Caco-2 (cell line): Measurements from ENCODE around the gene DAB2IP. TPM values are rescaled to one million over a fixed set of nuclear protein-coding genes. Genes with fewer than 3 reads are reported as not detected.

ENCODE experiments used
- BruUV-seq: library from RNA; stranded (reverse); fragments of 400-500 nt; replicated peaks from 2 replicates; lab custom pipeline; 2021; lab: Mats Ljungman, UMichigan
- CTCF ChIA-PET: fragments of 300-600 bp; sonication (Branson Sonifier 250); formaldehyde crosslinking; loops from one replicate; lab custom pipeline; 2022; ENCODE audit warnings: antibody characterized with exemption; lab: Charles Lee
- POLR2A ChIA-PET: fragments of 300-600 bp; sonication (Branson Sonifier 250); formaldehyde crosslinking; loops from one replicate; lab custom pipeline; 2022; ENCODE audit warnings: antibody characterized with exemption; lab: Charles Lee
- DNase-seq, 2 experiments: peaks; one replicate each; pipeline versions ENCODE4 v3.0.0 to v3.0.0-alpha.2; 2020 to 2022
- H3K27me3 ChIP-seq: replicated peaks from 2 replicates; pipeline ENCODE4 v1.6.0; 2011; ENCODE audit warnings: low read length; ENCODE audit not compliant: control insufficient read depth, insufficient read depth
- H3K36me3 ChIP-seq: 2 replicates; pipeline ENCODE4 v1.5.1; 2011; ENCODE audit warnings: low read length; ENCODE audit not compliant: control insufficient read depth, insufficient read depth
- H3K4me1 ChIP-seq: fragments of 250-450 bp; sonication (Bioruptor Pico); 2 replicates; pipeline ENCODE4 v1.5.1; 2020; ENCODE audit warnings: mild to moderate bottlenecking
- H3K4me3 ChIP-seq: 2 replicates; pipeline ENCODE4 v1.5.1; 2011; ENCODE audit warnings: low read depth, mild to moderate bottlenecking, control low read depth, low read length
- H3K9me3 ChIP-seq: fragments of 250-450 bp; sonication (Bioruptor Pico); 2 replicates; pipeline ENCODE4 v1.5.1; 2020; ENCODE audit warnings: mild to moderate bottlenecking, moderate library complexity
- H3K27ac Mint-ChIP-seq: one replicate; pipeline ENCODE4 v1.8.0; 2022; ENCODE audit warnings: mixed read lengths; ENCODE audit not compliant: unreplicated experiment
- H3K27me3 Mint-ChIP-seq: one replicate; pipeline ENCODE4 v1.8.0; 2022; ENCODE audit warnings: mixed read lengths; ENCODE audit not compliant: insufficient read depth, unreplicated experiment
- H3K36me3 Mint-ChIP-seq: one replicate; pipeline ENCODE4 v1.8.0; 2022; ENCODE audit warnings: mild to moderate bottlenecking, mixed read lengths; ENCODE audit not compliant: insufficient read depth, unreplicated experiment
- H3K4me1 Mint-ChIP-seq: one replicate; pipeline ENCODE4 v1.8.0; 2022; ENCODE audit warnings: low read depth, mixed read lengths; ENCODE audit not compliant: unreplicated experiment
- H3K4me3 Mint-ChIP-seq: one replicate; pipeline ENCODE4 v1.8.0; 2022; ENCODE audit warnings: mild to moderate bottlenecking, moderate library complexity, mixed read lengths; ENCODE audit not compliant: unreplicated experiment
- H3K9me3 Mint-ChIP-seq: one replicate; pipeline ENCODE4 v1.8.0; 2022; ENCODE audit warnings: mixed read lengths; ENCODE audit not compliant: unreplicated experiment
- intact Hi-C: fragments of 100-400 bp; cut with micrococcal nuclease; formaldehyde crosslinking; loops from one replicate; pipeline ENCODE4 v1.10.0; 2022; ENCODE audit not compliant: unreplicated experiment
- total RNA-seq: library from RNA; stranded (reverse); gene quantifications from 2 replicates; pipeline ENCODE4 v1.2.3, GENCODE V29; 2022
- TF ChIP-seq, protein P1 (sequence below), 2 experiments: fragments of 200-600 bp in 1 of 2; IDR thresholded peaks; 1 replicate in 1 of 2; 2 replicates in 1 of 2; pipeline versions ENCODE4 v1.5.1 to v1.8.0; 2011 to 2022; ENCODE audit warnings: antibody characterized with exemption in 1 of 2, control low read depth in 1 of 2, inconsistent platforms in 1 of 2, low read depth in 1 of 2, low read length in 1 of 2, mild to moderate bottlenecking in 1 of 2, moderate library complexity in 1 of 2; ENCODE audit not compliant: insufficient read depth in 1 of 2, severe bottlenecking in 1 of 2, unreplicated experiment in 1 of 2

The DAB2IP gene
- total RNA-seq, 1 experiment from 2014 or later, result 26.0 TPM

DNA sequence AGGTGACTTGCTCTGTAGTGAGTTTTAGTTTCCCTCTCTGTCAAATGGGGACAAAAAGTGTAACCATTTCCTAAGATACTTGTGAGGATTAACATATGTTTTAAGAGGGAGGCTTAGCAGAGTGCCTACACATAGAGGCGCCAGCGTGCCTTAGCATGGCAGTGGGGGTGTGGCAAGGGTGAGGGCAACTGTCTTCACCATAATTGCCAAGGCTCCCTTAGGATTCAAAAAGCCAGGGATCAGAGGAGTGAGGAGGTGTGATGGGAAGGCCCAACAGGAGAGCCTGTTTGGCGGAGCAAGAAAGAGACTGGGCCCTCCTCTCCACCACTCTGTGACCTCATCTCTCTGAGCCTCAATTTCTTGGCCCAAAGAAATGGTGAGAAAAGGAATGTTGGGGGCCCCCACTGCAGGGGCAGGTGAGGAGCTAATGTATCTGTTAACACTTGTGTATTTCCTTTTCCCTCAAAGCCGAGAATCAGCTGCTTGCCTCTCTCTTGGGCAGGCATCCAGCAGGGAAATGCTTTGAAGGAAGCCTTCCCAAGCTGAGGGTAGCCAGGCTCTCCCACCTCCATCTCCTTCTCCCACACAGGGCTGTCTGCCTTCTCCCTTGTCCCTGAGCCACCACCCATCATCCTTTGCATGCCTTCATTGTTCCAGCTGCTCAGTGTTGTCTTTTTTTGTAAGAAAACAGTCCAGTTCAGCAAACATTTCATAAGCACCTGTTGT is 76.0 kb downstream of the DAB2IP start:
- Mint-ChIP-seq H3K36me3 (no peaks in the 10 kb centered on the region), H3K27me3 (no peaks in the 10 kb centered on the region), H3K4me1 (no peaks in the 10 kb centered on the region), H3K27ac (no peak overlapping the region), H3K4me3 (no peak overlapping the region), H3K9me3 (no peaks in the 10 kb centered on the region)
- Histone ChIP-seq H3K9me3 (no peaks in the 10 kb centered on the region), H3K27me3 (no peaks in the 10 kb centered on the region), H3K36me3 (no peaks in the 10 kb centered on the region; the same call in 1 of the 2 replicates), H3K4me1 (no peaks in the 10 kb centered on the region), H3K4me3 (no peak overlapping the region)
- POLR2A ChIA-PET, result interaction anchor here (0.7 kb wide), 1 partner anchor 282 kb away, joined by 3 read pairs; no protein-coding TSS in a partner anchor
- CTCF ChIA-PET, result no interaction called here
- no peak for DNase-seq
- no TSS peak for BruUV-seq
- TF ChIP-seq, protein P1, sequence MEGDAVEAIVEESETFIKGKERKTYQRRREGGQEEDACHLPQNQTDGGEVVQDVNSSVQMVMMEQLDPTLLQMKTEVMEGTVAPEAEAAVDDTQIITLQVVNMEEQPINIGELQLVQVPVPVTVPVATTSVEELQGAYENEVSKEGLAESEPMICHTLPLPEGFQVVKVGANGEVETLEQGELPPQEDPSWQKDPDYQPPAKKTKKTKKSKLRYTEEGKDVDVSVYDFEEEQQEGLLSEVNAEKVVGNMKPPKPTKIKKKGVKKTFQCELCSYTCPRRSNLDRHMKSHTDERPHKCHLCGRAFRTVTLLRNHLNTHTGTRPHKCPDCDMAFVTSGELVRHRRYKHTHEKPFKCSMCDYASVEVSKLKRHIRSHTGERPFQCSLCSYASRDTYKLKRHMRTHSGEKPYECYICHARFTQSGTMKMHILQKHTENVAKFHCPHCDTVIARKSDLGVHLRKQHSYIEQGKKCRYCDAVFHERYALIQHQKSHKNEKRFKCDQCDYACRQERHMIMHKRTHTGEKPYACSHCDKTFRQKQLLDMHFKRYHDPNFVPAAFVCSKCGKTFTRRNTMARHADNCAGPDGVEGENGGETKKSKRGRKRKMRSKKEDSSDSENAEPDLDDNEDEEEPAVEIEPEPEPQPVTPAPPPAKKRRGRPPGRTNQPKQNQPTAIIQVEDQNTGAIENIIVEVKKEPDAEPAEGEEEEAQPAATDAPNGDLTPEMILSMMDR (IDR thresholded peaks at IDR 0.05; ENCODE audit: insufficient read depth in 1 of 2, low read depth in 1 of 2, low read length in 1 of 2, severe bottlenecking in 1 of 2, unreplicated experiment in 1 of 2), result no peak
- intact Hi-C loops, result no loop called here

DNA sequence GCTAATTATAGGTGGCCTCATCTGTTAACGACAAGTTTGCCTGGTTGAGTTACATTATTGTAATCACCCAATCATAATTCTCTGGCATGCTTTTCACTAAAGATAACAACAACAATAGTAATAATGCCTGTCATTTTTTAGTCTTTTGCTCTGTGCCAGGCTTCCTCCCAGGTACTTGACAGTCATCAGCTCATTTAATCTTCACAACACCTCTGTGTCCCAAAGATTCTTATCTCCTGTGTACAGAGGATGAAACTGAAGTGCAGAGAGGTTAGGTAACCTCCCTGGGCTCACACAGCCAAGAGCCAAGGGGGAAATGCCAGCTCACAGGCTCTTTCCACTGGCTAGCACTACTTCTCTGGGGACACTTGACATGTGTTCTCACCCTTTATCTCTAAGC is 77.5 kb downstream of the DAB2IP start:
- Histone ChIP-seq H3K4me1 (peaks cover 5% of the 10 kb centered on the region), H3K9me3 (no peaks in the 10 kb centered on the region), H3K4me3 (no peak overlapping the region), H3K27me3 (no peaks in the 10 kb centered on the region), H3K36me3 (no peaks in the 10 kb centered on the region; the same call in 1 of the 2 replicates)
- Mint-ChIP-seq H3K9me3 (no peaks in the 10 kb centered on the region), H3K27me3 (no peaks in the 10 kb centered on the region), H3K4me3 (no peak overlapping the region), H3K36me3 (no peaks in the 10 kb centered on the region), H3K4me1 (peaks cover 6% of the 10 kb centered on the region), H3K27ac (no peak overlapping the region)
- no TSS peak for BruUV-seq
- intact Hi-C loops, result no loop called here
- POLR2A ChIA-PET, result no interaction called here
- TF ChIP-seq, protein P1 (IDR thresholded peaks at IDR 0.05; ENCODE audit: insufficient read depth in 1 of 2, low read depth in 1 of 2, low read length in 1 of 2, severe bottlenecking in 1 of 2, unreplicated experiment in 1 of 2), result no peak
- CTCF ChIA-PET, result no interaction called here
- no peak for DNase-seq

GRCh38 chr9:121729769-121730562 is 78.5 kb downstream of the DAB2IP start:
- no peak overlapping the region for H3K27ac Mint-ChIP-seq
- H3K9me3 Mint-ChIP-seq, result no peaks in the 10 kb centered on the region
- TF ChIP-seq, protein P1 (IDR thresholded peaks at IDR 0.05; ENCODE audit: insufficient read depth in 1 of 2, low read depth in 1 of 2, low read length in 1 of 2, severe bottlenecking in 1 of 2, unreplicated experiment in 1 of 2), result no peak
- DNase-seq, result no peak
- H3K36me3 ChIP-seq, result no peaks in the 10 kb centered on the region; the same call in 1 of the 2 replicates
- H3K4me1 Mint-ChIP-seq, result peaks cover 13% of the 10 kb centered on the region
- H3K4me3 ChIP-seq, result no peak overlapping the region
- BruUV-seq, result no TSS peak
- no peaks in the 10 kb centered on the region for H3K27me3 Mint-ChIP-seq
- no peaks in the 10 kb centered on the region for H3K36me3 Mint-ChIP-seq
- H3K27me3 ChIP-seq, result no peaks in the 10 kb centered on the region
- CTCF ChIA-PET, result no interaction called here
- POLR2A ChIA-PET, result no interaction called here
- no peak overlapping the region for H3K4me3 Mint-ChIP-seq
- peaks cover 6% of the 10 kb centered on the region for H3K4me1 ChIP-seq
- H3K9me3 ChIP-seq, result no peaks in the 10 kb centered on the region
- intact Hi-C loops, result no loop called here
